Mammary epithelial cell (primary cell): ENCODE results near the gene TVP23C.

Experiments
- EZH2 ChIP-seq: IDR thresholded peaks from 2 replicates; pipeline ENCODE4 v1.6.1; 2012; ENCODE audit warnings: low read length, inconsistent platforms, borderline replicate concordance
- TF ChIP-seq, protein P1 (sequence below), 2 donors: IDR thresholded peaks in 1 of 2; conservative IDR thresholded peaks in 1 of 2; 2 replicates each; pipeline ENCODE4 v1.5.1; 2011 to 2012; ENCODE audit warnings: inconsistent platforms in 2 of 2, low read length in 2 of 2, mild to moderate bottlenecking in 2 of 2, control low read depth in 1 of 2, low read depth in 1 of 2; ENCODE audit not compliant: insufficient read depth in 1 of 2; ENCODE audit errors: extremely low read depth in 1 of 2

DNA sequence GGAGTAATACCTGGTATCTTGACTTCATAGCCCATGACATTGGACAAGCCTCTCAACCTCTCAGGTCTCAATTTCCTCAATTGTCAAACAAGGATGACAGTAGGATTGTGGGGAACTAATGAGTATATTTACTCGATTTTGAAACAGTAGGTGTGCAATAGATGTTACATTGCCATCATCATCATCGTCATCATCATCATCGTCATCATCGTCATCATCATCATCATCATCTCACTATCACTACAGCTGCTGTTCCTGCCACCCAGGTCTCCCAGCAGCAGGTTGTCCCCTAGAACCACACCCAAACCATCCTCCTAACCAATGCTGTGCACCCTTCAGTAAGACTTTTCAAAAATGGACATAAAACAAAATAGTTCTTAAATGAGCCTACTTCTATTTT, 71.1 kb downstream of the TVP23C start:
- TF ChIP-seq, protein P1, sequence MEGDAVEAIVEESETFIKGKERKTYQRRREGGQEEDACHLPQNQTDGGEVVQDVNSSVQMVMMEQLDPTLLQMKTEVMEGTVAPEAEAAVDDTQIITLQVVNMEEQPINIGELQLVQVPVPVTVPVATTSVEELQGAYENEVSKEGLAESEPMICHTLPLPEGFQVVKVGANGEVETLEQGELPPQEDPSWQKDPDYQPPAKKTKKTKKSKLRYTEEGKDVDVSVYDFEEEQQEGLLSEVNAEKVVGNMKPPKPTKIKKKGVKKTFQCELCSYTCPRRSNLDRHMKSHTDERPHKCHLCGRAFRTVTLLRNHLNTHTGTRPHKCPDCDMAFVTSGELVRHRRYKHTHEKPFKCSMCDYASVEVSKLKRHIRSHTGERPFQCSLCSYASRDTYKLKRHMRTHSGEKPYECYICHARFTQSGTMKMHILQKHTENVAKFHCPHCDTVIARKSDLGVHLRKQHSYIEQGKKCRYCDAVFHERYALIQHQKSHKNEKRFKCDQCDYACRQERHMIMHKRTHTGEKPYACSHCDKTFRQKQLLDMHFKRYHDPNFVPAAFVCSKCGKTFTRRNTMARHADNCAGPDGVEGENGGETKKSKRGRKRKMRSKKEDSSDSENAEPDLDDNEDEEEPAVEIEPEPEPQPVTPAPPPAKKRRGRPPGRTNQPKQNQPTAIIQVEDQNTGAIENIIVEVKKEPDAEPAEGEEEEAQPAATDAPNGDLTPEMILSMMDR (conservative IDR thresholded peaks at IDR 0.05 in 1 of 2, IDR thresholded peaks at IDR 0.05 in 1 of 2; ENCODE audit: extremely low read depth in 1 of 2, insufficient read depth in 1 of 2, low read depth in 1 of 2, low read length in 2 of 2): no peak
- no peak for TF ChIP-seq EZH2
